Measurements from ENCODE around the gene MAP1LC3B.
"Not testable (repeated sequence)": the region's sequence is repeated elsewhere in the genome, so short reads cannot be mapped to it uniquely, and the experiment has no call there.

Gene MAP1LC3B

DNA sequence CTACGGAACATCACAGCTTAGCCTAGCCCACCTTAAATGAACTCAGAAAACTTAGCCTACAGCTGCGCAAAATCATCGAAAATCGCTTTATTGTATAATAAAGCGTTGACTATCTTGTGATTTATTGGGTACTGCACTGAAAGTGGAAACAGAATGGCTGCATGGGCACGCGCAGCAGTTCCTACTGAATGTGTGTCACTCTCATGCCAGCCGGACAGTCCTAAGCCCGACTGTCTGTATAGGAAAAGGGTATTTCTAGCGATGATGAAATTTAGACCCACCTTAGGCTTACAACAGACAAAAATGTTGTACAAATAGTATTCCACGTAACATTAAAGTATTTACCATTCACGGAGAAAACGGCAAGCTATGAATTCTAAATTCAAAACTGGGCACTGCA lies 17.8 kb upstream of the MAP1LC3B start:
- TF ChIP-seq, protein P1, sequence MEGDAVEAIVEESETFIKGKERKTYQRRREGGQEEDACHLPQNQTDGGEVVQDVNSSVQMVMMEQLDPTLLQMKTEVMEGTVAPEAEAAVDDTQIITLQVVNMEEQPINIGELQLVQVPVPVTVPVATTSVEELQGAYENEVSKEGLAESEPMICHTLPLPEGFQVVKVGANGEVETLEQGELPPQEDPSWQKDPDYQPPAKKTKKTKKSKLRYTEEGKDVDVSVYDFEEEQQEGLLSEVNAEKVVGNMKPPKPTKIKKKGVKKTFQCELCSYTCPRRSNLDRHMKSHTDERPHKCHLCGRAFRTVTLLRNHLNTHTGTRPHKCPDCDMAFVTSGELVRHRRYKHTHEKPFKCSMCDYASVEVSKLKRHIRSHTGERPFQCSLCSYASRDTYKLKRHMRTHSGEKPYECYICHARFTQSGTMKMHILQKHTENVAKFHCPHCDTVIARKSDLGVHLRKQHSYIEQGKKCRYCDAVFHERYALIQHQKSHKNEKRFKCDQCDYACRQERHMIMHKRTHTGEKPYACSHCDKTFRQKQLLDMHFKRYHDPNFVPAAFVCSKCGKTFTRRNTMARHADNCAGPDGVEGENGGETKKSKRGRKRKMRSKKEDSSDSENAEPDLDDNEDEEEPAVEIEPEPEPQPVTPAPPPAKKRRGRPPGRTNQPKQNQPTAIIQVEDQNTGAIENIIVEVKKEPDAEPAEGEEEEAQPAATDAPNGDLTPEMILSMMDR (IDR thresholded peaks at IDR 0.05; ENCODE audit: borderline replicate concordance, insufficient read depth, low read depth, low read length): no peak

DNA sequence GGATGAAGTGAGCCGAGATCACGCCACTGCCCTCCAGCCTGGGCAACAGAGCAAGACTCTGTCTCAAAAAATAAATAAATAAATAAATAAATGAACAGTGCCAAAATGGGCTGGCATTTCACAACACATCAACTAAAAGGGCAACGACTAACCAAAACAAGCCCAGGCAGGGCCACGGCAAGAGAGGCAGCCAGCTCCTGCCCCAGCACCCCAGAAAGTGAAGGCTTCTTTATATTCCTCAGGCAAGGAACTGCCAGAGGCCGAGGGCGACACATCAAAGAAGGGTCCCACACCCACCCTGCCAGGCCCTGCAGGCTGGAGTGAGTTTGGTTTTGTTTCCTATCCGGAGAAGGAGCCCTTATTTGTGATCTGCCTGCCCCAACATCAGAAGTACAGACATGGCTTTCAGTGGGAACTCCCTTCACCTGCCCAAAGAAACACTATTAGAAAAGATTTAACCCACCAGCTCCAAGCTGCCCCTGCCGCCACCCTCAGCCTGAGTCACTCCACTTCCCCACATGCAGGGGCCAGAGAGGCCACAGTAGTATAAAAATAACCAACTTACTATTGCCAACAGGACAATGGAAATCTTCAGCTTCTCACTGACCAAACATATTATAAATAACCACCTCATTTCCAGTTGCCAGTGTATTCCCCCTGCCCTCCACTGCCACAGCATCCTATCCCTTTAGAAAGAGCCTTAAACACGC lies 16.6 kb upstream of the MAP1LC3B start:
- TF ChIP-seq, protein P1 (IDR thresholded peaks at IDR 0.05; ENCODE audit: borderline replicate concordance, insufficient read depth, low read depth, low read length): no peak
- no peak overlapping the region for H3K4me3 ChIP-seq (ENCODE audit: low read depth, low read length)

More for the DNA sequence above, 17.8 kb upstream of the MAP1LC3B start:
- no peak overlapping the region for H3K4me3 ChIP-seq (ENCODE audit: low read depth, low read length)

DNA sequence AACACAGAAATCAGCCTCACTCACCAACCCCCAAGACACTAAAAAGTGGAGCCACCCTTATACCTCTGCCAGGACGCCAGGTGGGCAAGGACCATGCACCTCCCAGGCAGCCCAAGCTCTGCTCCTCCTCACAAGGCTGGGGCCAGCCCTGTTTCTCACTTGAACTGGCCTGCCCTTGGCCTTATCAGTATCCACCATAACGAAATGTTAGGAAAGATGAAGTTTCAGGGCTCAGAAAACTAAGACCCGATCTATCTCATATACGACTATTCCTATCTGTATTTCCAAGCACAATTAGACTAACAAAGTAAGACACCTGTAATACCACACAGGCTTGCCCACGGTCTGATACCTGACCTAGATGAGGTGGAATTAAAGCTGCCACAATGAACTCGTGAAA lies 15.5 kb upstream of the MAP1LC3B start:
- TF ChIP-seq, protein P1 (IDR thresholded peaks at IDR 0.05; ENCODE audit: borderline replicate concordance, insufficient read depth, low read depth, low read length): no peak
- H3K4me3 ChIP-seq (ENCODE audit: low read depth, low read length): no peak overlapping the region

DNA sequence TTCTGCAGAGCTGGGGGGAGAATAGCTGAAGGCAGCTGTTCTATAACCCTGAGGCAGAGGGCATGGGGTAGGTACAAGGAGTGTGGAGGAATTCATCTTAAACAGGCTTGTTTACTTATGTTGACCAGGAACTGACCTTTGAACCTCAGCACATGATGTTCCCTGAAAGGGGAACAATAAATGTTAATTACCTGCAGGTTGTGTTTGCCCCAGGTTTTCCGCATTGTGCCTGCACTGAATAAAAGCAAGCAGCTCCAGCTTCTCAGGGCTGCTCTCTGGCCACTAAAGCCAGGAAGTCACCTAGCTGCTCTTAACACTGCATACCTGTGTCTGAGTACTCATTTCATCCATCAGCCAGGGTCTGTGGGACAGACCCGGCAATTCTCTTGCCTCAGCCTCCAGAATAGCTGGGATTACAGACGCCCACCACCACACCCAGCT lies 12.8 kb upstream of the MAP1LC3B start:
- H3K4me3 ChIP-seq (ENCODE audit: low read depth, low read length): not testable (repeated sequence)

DNA sequence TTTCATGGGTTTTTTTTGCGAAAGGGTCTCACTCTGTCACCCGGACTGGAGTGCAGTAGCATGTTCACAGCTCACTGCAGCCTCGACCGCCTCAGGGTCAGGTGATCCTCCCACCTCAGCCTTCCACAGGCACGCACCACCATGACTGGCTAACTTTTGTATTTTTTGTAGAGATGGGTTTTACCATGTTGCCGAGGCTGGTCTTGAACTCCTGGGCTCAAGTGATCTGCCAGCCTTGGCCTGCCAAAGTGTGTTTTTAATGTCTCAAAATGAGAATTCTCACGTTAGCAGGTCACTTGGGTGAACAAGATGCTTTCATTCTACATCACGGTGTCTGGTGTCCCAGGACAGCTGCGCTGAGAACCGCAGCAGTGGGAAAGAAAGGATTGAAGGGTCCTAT lies 11.7 kb upstream of the MAP1LC3B start:
- peak overlapping the region; percentile 14 for H3K4me3 ChIP-seq (ENCODE audit: low read depth, low read length)
- TF ChIP-seq, protein P1 (IDR thresholded peaks at IDR 0.05; ENCODE audit: borderline replicate concordance, insufficient read depth, low read depth, low read length): no peak

DNA sequence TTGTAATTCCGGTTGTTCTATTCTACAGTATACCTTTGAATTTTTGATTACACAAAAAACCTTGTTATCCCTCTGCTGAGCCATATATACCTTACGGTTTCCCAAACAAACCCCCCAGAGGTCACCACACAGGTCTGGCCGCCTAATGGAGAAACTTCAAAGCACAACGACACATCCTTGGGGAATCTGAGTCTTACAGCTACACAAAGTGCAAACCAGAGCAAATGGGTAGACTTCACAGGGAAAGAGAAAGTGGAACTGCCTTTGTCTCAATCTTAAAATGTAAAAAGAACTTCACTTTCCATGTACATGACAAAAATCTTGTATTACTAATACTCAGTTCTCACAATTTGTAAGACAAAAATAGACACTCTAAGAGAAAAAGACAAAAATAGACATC lies 11.3 kb upstream of the MAP1LC3B start:
- H3K4me3 ChIP-seq (ENCODE audit: low read depth, low read length): peak overlapping the region; percentile 14
- TF ChIP-seq, protein P1 (IDR thresholded peaks at IDR 0.05; ENCODE audit: borderline replicate concordance, insufficient read depth, low read depth, low read length): no peak

DNA sequence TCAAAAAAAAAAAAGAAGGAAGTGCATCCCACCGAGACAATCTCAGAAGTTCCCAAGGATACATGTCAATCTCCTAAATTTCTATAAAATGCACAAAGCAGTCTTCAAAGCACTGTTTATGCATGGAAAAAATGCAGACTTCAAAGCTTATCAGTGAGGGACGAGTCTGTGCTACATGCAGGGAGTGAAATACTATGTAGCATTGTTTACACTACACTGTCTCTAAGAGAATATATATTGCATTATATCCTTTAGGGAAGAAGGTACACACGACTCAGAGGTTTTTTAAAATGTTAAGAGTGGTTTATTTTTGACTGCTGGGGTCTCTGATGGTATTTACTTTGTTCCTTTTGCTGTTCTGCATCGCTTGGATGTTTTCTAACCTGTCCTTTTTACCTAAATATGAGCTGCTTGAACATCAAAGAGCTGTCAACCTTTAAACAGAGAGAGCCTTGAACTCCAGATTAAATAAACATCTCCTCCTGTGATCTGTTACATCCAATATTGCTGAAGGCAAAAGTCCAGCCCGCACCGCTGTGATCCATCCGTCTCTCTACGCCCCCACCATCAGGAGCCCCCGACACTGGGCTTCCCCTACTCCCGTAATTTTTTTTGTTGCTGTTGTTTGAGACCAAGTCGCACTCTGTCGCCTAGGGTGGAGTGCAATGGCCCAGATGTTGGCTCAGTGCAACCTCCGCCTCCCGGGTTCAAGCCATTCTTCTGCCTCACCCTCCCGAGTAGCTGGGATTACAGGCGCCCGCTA lies 9.9 kb upstream of the MAP1LC3B start:
- peak overlapping the region; percentile 68 for H3K4me3 ChIP-seq (ENCODE audit: low read depth, low read length)
- TF ChIP-seq, protein P1 (IDR thresholded peaks at IDR 0.05; ENCODE audit: borderline replicate concordance, insufficient read depth, low read depth, low read length): no peak
